GM21447 (cell line): ENCODE measurements around the gene THSD4.

Experiments
- ATAC-seq: cut with Tn5 transposase; IDR thresholded peaks from one replicate; pipeline ENCODE4 v1.9.1; 2021; ENCODE audit not compliant: unreplicated experiment

The THSD4 gene

DNA sequence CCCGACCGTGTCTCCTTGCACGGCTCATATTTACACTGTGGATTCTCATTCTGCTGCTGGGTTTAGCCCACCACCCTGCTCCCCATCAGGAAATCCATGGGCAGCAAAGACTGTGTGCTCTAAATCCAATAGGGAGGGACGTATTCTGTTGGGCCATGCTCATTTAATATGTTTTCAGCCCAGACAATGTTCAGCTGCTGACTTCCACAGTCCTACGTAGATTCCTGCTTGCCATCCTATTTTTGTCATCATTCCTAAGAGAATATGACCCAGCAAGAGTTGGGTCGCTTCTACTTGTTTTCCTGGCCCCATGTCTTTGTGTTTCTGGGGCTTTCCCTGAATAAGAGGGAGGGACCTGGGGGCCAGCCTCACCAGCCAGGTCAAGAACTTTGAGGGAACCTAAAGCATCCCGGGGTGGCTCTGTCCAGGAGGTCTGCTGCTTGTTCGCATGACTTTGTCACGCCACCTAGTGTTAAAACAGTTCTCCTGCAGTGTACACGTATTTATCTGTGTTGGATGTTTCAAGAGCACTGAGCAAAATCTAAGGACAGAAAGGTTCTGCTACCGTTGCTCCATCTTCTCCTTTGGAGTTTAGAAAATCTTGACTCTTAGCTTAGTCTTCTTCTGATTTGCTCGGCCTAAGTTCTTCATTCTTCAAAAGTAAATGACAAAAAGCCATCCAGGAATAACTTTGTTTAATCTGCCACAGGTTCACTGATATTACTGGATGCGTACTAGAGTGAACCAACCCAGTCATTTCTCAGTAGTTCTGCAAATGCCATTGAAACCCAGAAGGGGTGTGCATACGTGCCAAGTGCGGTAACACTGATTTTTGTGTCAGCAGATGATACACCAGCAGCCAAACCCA is 615.2 kb downstream of the THSD4 start:
- no peak for ATAC-seq

DNA sequence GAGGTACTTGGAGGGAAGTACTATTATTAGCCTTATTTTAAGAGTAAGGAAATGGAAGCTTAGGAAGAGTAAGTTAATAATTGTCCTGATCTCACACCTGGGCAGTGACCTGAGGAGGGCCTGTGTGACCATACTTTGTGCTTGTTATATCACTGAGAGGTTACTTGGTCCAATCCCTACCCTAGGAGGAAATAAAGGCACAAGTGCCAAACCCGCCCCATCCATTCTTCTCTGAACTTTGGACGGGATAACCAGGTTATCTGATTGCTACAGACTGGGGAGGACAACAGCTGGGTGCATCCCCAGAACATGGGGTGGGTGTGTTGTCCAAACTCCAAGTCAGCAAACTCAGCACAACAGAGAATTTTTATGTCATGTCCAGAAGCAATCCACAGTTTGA is 617.4 kb downstream of the THSD4 start:
- ATAC-seq, result no peak

DNA sequence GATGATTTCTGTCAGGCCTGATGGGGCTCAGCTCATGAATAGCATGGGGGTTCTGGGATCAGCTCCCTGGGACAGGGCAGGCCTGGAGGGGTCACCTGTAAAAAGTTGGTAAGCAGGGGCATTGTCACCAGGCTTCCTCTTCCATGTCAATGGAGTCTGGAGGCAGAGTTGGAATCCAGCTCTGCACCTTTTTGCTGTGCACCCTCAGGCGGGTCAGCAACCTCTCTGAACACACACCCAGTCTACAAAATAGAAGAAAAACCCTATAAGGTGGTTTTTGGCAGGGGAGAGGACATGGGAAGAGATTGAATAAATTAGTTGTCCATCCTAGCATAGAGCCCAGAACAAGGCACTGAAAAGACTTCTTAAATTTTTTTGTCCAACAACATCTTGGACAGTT is 617.9 kb downstream of the THSD4 start:
- no peak for ATAC-seq

DNA sequence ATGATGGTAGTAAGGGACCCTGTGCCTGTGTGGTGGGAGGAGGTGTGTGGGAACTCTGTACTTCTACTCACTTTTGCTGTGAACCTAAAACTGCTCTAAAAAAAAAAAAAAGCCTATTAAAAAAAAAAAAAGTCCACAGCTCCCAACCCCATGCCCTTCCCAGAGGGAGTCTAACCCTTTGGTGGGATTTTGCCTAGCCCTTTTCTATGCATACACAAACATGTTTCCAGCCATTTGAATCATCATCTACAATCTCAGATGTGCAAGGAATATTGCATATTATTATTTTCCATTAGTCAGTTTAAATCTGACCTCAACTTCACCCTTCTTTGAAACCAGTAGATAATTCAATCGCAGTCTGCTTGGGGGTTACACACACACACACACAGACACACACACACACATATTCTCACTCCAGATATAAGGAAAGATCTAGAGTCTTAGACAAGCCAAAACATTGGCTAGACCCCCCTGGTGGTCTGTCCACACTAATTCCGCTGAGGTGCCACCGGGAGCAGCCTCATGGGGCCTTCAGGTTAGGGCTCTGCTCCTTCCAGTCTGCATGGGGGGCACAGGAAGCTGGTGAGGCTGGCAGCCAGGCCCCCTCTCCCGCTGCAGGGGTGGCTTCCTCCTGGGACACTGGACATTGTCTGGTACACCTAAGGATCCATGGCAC is 619.6 kb downstream of the THSD4 start:
- no peak for ATAC-seq

DNA sequence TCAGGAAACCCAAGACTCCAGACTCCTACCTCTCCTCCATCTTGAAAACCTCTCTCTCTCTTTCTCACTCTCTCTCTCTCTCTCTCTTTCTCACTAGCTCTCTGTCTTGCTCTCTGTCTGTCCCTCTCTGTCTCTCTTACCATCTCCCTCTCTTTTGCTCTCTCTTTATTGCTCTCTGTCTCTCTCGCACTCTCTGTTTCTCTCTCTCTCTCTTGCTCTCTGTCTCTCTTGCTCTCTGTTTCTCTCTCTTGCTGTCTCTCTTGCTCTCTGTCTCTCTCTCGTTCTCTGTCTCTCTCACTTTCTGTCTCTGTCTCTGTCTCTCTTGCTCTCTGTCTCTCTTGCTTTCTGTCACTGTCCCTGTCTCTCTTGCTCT is 620.1 kb downstream of the THSD4 start:
- no peak for ATAC-seq

DNA sequence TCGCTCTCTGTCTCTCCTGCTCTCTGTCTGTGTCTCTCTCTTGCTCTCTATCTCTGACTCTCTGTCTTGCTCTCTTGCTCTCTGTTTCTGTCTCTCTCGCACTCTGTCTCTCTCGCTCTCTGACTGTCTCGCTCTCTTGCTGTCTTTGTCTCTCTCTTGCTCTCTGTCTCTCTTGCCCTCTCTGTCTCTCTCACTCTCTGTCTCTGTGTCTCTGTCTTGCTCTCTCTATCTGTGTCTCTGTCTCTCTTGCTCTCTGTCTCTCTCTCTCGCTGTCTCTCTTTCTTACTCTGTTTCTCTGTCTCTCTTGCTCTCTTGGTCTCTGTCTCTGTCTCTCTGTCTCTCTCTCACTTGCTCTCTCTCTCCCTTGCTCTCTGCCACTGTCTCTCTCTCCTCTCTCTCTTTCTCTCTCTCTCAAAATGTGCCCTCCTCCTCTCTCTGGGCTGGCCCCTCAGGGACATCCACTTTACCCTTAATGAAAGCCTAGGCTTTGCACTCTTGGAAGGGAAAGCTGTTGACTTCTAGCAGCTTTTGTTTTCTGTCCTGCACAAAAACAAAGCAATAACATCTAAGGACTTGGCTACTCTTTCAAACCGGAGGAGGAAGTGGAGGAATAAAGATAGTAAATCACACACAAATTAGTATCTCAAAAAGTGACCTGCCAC is 621.1 kb downstream of the THSD4 start:
- ATAC-seq, result no peak

DNA sequence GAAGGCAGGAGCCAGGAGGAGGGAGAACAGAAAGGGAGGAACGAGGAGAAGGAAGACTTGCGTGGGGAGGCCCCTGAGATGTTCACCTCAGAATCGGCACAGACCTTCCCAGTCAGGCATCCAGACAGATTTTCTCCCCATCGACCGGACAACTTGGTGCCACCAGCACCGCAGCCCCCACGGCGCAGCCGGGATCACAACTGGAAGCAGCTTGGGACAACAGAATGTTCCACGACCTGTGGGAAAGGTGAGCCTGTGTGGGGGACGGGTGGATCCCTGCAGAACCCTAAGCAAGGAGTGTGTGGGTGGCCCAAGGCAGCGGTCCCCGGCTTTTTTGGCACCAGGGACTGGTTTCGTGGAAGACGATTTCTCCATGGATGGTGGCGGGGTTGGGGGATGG is 622.5 kb downstream of the THSD4 start:
- no peak for ATAC-seq

DNA sequence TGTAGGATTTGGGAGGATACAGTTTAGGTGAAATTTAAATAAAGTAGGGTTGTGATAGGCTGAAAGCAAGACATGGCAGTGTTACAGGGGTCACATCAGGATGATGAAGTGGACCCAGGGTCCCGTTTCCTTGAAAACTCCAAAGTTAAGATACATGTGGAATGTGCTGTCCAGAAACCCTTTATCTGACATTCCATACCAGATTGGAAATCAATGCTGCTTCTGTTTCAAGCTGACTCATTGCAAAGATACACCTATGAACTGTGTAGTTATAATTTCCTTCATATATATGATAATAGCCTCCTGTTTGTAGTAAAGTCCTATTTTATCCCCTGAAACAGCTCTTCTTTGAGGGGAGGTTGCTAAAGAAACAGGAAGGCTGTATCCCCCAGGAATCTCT is 624.1 kb downstream of the THSD4 start:
- ATAC-seq, result no peak

DNA sequence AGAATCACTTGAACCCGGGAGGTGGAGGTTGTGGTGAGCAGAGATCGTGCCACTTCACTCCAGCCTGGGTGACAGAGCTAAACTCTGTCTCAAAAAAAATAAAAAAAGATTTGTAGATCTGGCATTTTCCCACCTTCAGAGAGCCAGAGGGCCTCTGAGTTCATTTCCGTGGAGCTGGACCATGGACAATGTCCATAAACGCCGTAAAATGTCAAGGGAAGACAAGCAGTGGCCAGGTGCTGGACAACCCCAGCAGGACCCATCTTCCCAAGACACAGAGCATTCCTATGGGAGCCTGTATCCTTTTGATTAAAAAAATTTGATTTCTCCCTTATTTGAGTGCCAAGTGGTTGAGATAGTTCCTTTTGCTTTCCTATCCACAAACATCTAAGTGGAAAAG is 627.7 kb downstream of the THSD4 start:
- ATAC-seq, result no peak

DNA sequence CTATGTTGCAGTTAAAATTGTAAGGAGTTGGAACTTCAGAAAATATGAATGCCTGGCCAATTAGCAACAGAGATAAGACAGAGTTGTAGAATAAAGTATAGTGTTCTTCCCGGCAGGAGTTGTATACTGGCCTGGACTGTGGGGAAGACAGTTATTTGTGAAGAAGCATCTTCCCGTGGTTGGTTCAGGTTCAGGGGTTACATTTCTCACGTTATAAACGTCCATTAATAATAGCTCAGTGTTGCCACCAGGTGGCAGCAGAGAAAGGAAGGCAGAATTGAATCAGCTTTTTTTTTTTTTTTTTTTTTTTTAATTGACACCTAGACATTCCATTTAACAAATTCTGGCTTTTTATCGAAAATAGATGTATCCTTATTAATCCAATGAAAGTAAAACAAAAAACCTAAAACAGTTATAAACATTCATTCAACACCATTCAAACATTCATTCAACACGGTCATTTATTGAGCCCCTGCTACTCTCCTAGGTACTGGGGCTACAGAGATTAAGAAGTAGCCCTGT is 628.7 kb downstream of the THSD4 start:
- no peak for ATAC-seq

DNA sequence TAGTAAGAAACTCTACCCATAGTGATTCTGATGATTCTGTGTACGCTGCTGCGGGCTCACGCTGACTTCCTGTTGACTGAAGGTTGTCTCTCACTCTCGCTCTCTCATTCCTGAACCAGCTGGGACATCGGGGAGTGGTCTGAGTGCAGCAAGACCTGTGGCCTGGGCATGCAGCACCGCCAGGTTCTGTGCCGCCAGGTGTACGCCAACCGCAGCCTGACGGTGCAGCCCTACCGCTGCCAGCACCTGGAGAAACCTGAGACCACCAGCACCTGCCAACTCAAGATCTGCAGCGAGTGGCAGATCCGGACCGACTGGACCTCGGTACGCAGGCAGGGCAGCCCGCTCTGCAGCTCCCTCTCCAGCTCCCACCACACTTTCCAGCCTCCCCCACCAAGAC is 631.4 kb downstream of the THSD4 start:
- no peak for ATAC-seq

DNA sequence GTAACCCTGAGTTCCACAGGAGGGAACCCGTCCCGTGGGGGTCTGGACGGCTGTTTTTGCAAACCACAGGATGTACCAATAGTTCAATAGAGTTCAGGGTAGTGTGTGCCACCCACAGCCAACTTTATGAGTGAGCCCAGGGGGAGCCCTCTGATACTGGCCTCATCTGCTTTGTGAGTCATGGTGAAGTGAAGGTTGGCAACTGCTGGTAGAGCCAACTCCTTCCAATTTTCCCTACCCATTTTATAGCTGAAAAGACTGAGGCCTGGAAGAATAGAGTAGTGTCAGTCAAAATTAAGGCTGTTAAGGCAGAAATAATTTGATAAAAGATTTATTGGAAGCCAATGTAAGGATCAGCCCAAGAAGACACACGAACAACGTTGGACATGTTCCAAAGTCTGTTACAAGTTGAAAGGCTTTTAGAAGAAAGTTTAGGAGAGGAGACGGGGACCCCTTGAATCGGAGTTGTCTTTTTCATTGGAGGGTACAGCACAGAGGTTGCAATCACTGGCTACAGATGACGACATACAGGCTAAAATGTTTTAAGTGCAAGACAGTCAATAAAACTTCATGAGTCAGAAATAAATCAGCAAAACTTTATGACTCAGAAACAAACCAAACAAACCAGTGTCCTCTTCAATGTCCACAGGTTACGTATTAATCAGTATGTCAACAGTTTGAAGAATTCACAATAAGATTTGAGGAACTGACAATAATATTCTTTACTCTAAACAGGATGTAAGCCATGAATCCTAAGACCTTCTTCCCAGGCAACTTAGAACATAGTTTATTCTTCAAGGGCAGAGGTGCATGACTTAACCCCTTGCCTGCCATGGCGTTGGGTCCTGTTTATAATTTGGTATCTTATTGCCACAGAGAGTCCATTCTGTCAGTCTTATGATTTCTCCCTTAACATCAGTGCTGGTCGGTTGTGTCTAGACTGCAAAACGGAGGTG is 632.1 kb downstream of the THSD4 start:
- no peak for ATAC-seq

DNA sequence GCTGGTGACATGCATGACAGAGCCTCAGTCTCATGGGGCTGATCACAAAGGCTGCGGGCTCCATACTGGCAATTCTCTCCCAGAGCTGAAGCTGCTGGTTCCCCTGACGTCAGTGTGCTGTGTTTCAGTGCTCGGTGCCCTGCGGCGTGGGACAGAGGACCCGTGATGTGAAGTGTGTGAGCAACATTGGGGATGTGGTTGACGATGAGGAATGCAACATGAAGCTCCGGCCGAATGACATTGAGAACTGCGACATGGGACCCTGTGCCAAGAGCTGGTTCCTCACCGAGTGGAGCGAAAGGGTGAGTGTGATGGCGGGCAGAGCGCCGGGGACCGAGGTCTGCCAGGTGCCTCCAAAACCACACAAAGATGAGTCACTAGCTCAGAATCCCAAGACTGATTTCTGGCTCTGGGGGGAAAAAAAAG is 633.0 kb downstream of the THSD4 start:
- ATAC-seq, result no peak

DNA sequence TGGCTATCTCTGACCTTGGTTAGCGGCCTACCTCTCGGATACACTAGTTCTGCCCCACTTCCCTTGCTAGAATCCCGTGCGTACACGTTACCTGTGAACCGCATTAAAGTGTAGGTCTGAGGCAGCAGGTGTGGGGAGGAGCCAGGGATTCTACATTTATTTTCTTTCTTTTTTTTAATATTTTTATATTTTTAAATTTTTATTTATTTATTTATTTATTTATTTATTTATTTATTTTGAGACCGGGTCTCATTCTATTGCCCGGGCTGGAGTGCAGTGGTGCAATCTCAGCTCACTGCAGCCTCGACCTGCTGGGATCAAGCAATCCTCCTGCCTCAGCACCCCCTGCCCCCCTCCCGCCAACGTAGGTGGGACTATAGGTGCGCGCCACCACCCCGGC is 634.2 kb downstream of the THSD4 start:
- ATAC-seq, result no peak

DNA sequence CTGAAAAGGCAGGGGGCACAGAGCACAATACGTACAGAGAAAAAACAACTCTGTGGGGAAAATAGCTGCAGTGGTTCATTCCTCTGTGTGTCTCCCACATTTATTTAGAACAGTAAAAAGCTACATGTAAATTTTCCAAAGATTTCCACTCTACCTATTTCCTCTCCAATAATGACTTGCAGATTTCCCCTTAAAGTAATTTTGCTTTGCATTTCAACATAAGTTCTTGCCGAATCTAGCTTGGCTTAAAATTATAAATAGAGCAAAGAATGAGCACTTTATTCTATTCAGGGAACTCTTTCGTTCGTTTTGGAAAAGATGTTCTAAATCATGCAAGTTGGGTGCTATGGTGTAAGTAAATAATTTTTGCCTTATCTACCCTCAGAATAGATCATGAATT is 636.9 kb downstream of the THSD4 start:
- ATAC-seq, result no peak

DNA sequence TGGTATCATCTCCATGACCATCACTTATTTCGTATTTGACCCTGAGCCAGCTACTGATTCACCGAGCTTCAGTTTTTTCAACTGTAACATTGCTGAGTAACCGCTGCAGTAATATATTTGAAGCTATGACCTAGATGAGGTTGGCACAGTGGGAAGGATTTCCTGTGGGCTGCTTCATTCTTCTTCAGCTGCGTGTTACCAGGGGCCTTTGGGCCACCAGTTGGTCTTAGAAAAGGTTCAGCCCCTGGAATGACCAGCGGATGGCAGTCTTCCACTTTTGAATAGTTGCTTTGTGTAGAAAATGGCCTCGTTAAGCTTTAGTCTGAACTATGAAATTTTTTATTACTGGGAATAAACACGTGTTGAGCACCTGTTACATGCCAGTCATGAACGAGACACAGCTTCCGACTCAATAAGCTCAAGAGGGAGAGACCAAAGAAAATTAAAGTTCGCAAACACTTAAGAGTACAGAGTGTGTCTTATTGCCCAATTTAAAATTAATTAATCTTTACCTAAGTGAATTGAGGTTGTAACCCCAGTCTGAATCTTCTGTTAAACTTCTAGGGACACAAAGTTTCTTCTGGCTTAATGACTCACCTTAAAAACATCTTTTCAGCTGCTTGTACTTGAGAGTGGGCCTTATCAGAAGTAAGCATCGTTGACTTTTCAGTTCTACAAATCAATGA is 637.5 kb downstream of the THSD4 start:
- no peak for ATAC-seq

DNA sequence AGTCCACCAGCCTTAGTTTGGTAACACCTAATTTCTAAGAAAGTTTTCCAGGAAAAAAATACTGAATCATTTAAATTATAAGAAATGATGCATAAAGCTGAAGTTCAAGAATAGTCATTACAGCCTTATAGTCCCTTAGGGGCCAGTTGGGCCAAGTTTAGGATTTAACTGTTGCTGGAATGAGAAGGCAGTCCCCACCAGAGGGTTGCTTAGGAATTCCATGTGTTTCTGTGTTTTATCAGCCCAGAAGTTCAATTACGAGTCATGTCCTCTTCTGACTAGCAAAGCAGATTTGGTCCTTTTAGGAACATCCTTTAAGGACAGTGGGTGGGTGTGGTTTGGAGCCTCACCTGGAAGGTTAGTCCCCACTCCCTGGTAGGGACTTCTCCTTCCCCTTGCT is 638.1 kb downstream of the THSD4 start:
- ATAC-seq, result no peak

DNA sequence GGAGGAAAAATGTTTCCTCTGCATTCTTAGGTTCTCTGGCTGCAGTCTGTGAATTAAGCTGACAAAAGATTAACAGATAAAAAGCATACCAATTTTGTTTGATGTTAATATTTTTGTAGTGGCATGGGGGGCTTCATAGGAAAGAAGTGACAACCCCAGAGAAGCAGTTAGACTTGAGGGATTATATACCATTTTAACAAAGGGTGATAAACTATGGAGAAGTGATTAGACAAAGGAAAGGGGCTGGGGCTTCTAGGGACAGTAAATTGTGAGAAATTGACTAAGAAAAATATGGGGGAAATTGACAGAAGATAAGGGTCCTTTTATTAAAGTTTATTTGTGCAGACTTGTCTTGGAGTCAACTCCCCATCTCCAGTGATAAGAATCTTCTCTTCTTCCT is 639.4 kb downstream of the THSD4 start:
- ATAC-seq, result no peak

DNA sequence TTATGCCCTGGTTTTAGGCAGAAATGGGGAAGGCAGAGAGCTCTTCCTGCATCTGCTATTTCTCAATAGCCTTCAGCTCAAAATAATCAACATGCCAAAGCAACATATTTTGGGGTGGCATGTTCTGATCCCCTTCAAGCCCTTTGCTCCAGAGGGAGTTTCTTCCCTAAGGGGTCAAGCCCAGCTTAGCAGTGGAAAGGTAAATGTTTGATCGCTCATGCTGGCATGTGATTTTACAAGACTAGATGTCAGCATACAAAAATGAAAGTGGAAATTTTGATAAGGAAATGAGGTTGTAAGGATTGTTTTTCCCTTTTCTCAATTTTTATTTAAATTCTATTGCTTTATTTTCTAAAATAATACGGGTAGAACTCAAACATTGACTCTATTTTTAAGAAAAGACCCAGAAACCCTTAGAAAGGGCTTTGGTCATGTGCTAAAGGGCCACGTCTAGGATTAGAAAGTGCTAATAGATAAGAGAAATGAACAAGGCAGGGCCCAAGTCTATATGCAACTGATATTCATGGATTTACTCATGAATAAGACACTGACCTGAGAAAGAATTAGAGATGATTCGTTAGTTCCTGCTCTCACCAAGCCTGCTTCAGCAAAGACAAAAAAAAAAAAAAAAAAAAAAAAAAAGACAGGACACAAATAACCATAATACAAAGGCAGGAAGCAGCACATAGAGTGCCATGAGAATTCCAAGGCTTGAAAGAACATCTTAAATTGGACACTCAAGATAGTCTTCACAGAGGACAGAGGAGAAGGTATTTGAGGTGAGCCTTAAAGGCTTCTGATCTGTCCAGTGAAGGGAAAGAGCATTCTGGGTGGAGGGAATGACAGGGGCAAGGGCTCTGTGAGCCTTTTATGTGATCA is 640.1 kb downstream of the THSD4 start:
- no peak for ATAC-seq
